COLO668 (cell line): ENCODE results near the gene MIA2.
A peak's percentile ranks its signal among the peaks of the same experiment; 100 is the strongest.

ENCODE experiments used
- DNase-seq: peaks from one replicate; lab custom pipeline; 2025; ENCODE audit not compliant: unreplicated experiment; lab: John Stamatoyannopoulos, UW

The MIA2 gene

GRCh38 chr14:39381366-39381765 is 147.7 kb downstream of the MIA2 start:
- DNase-seq, result no peak

GRCh38 chr14:39382463-39382862 is 148.7 kb downstream of the MIA2 start:
- DNase-seq, result no peak

- no peak for DNase-seq
Measured at GRCh38 chr14:39383026-39383660, 149.4 kb downstream of the MIA2 start.

- DNase-seq, result no peak
Measured at GRCh38 chr14:39383741-39384140, 150.0 kb downstream of the MIA2 start.

GRCh38 chr14:39384177-39384576 is 150.5 kb downstream of the MIA2 start:
- DNase-seq, result no peak

- no peak for DNase-seq
Measured at GRCh38 chr14:39393289-39393688, 159.6 kb downstream of the MIA2 start.

- DNase-seq, result no peak
Measured at GRCh38 chr14:39395555-39396254, 162.0 kb downstream of the MIA2 start.

- DNase-seq, result no peak
Measured at GRCh38 chr14:39396448-39396847, 162.7 kb downstream of the MIA2 start.

- no peak for DNase-seq
Measured at GRCh38 chr14:39398382-39398781, 164.7 kb downstream of the MIA2 start.

GRCh38 chr14:39406560-39406959 is 172.8 kb downstream of the MIA2 start:
- no peak for DNase-seq

- DNase-seq, result no peak
Measured at GRCh38 chr14:39416072-39416471, 182.4 kb downstream of the MIA2 start.

- no peak for DNase-seq
Measured at GRCh38 chr14:39417014-39417413, 183.3 kb downstream of the MIA2 start.

- DNase-seq, result no peak
Measured at GRCh38 chr14:39419272-39419671, 185.6 kb downstream of the MIA2 start.

- DNase-seq, result no peak
Measured at GRCh38 chr14:39422243-39422642, 188.5 kb downstream of the MIA2 start.

GRCh38 chr14:39423793-39424192 is 190.1 kb downstream of the MIA2 start:
- DNase-seq, result no peak

- no peak for DNase-seq
Measured at GRCh38 chr14:39425947-39426346, 192.2 kb downstream of the MIA2 start.

- DNase-seq, result no peak
Measured at GRCh38 chr14:39426605-39427004, 192.9 kb downstream of the MIA2 start.

GRCh38 chr14:39428118-39428517 is 194.4 kb downstream of the MIA2 start:
- no peak for DNase-seq

- no peak for DNase-seq
Measured at GRCh38 chr14:39430762-39431415, 197.2 kb downstream of the MIA2 start.

- peak; percentile 59 for DNase-seq
Measured at GRCh38 chr14:39431416-39432178, 197.9 kb downstream of the MIA2 start.

GRCh38 chr14:39432179-39432618 is 198.5 kb downstream of the MIA2 start, which contains the start of gene FBXO33:
Gene FBXO33 (minus strand): TSS chr14:39432433. CDS start chr14:39432162, 271 bp downstream.
- DNase-seq, result peak; percentile 96
